ENCODE measurements around the gene ADGRB2. TPM values are rescaled to one million over a fixed set of nuclear protein-coding genes. Genes with fewer than 3 reads are reported as not detected.

The ADGRB2 gene
- total RNA-seq, 1 experiment from 2014 or later = 12.3 TPM

DNA sequence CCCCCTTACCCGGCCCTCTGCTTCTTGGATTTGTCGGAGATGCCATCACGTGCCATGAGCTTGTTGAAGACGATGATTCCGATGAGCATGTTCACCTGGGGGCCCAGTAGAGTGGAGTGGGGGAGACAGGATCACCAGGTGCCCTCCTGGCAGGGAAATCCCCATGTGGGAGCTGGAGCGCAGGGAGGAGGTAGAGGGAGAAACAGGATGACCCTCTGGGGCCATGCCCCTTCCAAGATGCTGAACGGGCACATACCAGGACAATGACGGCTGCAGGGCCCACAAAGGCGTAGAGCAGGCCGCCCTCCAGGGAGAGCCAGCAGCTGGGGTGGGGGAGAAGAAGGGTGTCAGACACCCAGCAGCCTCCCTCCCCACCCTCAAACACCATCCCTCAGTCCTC, 28.6 kb downstream of the ADGRB2 start:
- Histone ChIP-seq H4K20me1 (ENCODE audit: low read length) (no peaks in the 10 kb centered on the region), H3K4me2 (ENCODE audit: low read length) (no peak overlapping the region), H3K27me3 (ENCODE audit: low read length) (no peaks in the 10 kb centered on the region), H3K9ac (ENCODE audit: low read length) (no peak overlapping the region), H3K9me3 (ENCODE audit: low read length) (no peaks in the 10 kb centered on the region), H2AFZ (ENCODE audit: low read length) (no peak overlapping the region), H3K36me3 (ENCODE audit: low read depth, low read length) (no peaks in the 10 kb centered on the region), H3K27ac (ENCODE audit: low read length) (no peak overlapping the region), H3F3A (ENCODE audit: low read length, unreplicated experiment) (no peaks in the 10 kb centered on the region), H3K9me2 (replicated peaks; ENCODE audit: low read length) (no peaks in the 10 kb centered on the region), H3K4me3 (ENCODE audit: low read length) (no peak overlapping the region), H3K4me1 (ENCODE audit: insufficient read depth, low read length) (no peaks in the 10 kb centered on the region), H3K79me2 (ENCODE audit: low read length) (no peaks in the 10 kb centered on the region)
- CTCF ChIA-PET = no interaction called here
- TF ChIP-seq EZH2 (IDR thresholded peaks at IDR 0.05; ENCODE audit: low read length, unreplicated experiment) (no peak), EZH2phosphoT487 (IDR thresholded peaks at IDR 0.05; ENCODE audit: borderline replicate concordance, low read length) (no peak)
- TF ChIP-seq, protein P1, sequence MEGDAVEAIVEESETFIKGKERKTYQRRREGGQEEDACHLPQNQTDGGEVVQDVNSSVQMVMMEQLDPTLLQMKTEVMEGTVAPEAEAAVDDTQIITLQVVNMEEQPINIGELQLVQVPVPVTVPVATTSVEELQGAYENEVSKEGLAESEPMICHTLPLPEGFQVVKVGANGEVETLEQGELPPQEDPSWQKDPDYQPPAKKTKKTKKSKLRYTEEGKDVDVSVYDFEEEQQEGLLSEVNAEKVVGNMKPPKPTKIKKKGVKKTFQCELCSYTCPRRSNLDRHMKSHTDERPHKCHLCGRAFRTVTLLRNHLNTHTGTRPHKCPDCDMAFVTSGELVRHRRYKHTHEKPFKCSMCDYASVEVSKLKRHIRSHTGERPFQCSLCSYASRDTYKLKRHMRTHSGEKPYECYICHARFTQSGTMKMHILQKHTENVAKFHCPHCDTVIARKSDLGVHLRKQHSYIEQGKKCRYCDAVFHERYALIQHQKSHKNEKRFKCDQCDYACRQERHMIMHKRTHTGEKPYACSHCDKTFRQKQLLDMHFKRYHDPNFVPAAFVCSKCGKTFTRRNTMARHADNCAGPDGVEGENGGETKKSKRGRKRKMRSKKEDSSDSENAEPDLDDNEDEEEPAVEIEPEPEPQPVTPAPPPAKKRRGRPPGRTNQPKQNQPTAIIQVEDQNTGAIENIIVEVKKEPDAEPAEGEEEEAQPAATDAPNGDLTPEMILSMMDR (conservative IDR thresholded peaks at IDR 0.05; ENCODE audit: low read depth, low read length) = no peak
- intact Hi-C loops (cut with micrococcal nuclease) = no loop called here
- no peak for DNase-seq
- POLR2A ChIA-PET (ENCODE audit: unreplicated experiment) = no interaction called here
- no peak for ATAC-seq
- no TSS peak for BruUV-seq (replicated peaks)

DNA sequence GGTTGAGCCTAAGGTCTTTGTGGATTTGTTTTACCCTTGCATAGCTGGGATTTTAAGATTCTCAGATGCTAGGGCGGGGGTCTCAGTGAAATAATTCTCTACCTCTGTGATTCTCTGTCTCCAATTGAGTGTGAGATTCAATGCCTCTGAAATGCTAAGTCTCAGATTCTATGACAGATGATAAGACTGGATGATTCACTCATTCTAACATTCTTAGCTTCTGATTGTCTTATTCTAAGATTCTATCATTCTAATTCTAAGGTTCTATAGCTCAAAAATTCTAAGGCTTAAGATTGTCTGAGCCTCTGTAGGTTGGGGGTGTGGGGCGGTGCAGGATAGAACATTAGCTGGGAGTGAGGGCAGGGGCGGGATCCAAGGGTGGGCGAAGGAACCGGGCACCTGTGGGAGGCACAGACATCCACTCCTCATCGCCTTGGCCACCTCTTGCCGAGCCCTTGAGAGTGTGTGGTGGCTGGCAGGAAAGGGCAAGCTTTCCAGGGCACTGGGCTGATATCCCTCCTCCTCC, 29.5 kb downstream of the ADGRB2 start:
- no peak overlapping the region for H2AFZ ChIP-seq (ENCODE audit: low read length)
- BruUV-seq (replicated peaks) = no TSS peak
- no peak overlapping the region for H3K9ac ChIP-seq (ENCODE audit: low read length)
- ChIA-PET CTCF (no interaction called here), POLR2A (ENCODE audit: unreplicated experiment) (no interaction called here)
- TF ChIP-seq EZH2phosphoT487 (IDR thresholded peaks at IDR 0.05; ENCODE audit: borderline replicate concordance, low read length) (no peak), EZH2 (IDR thresholded peaks at IDR 0.05; ENCODE audit: low read length, unreplicated experiment) (no peak)
- TF ChIP-seq, protein P1 (conservative IDR thresholded peaks at IDR 0.05; ENCODE audit: low read depth, low read length) = no peak
- no peaks in the 10 kb centered on the region for H3K36me3 ChIP-seq (ENCODE audit: low read depth, low read length)
- no peaks in the 10 kb centered on the region for H4K20me1 ChIP-seq (ENCODE audit: low read length)
- no peak overlapping the region for H3K4me2 ChIP-seq (ENCODE audit: low read length)
- H3K27me3 ChIP-seq (ENCODE audit: low read length) = no peaks in the 10 kb centered on the region
- no peaks in the 10 kb centered on the region for H3K4me1 ChIP-seq (ENCODE audit: insufficient read depth, low read length)
- intact Hi-C loops (cut with micrococcal nuclease) = no loop called here
- no peaks in the 10 kb centered on the region for H3K9me3 ChIP-seq (ENCODE audit: low read length)
- no peaks in the 10 kb centered on the region for H3K9me2 ChIP-seq (replicated peaks; ENCODE audit: low read length)
- H3K27ac ChIP-seq (ENCODE audit: low read length) = no peak overlapping the region
- H3K79me2 ChIP-seq (ENCODE audit: low read length) = no peaks in the 10 kb centered on the region
- no peak for DNase-seq
- no peaks in the 10 kb centered on the region for H3F3A ChIP-seq (ENCODE audit: low read length, unreplicated experiment)
- H3K4me3 ChIP-seq (ENCODE audit: low read length) = no peak overlapping the region
- no peak for ATAC-seq

DNA sequence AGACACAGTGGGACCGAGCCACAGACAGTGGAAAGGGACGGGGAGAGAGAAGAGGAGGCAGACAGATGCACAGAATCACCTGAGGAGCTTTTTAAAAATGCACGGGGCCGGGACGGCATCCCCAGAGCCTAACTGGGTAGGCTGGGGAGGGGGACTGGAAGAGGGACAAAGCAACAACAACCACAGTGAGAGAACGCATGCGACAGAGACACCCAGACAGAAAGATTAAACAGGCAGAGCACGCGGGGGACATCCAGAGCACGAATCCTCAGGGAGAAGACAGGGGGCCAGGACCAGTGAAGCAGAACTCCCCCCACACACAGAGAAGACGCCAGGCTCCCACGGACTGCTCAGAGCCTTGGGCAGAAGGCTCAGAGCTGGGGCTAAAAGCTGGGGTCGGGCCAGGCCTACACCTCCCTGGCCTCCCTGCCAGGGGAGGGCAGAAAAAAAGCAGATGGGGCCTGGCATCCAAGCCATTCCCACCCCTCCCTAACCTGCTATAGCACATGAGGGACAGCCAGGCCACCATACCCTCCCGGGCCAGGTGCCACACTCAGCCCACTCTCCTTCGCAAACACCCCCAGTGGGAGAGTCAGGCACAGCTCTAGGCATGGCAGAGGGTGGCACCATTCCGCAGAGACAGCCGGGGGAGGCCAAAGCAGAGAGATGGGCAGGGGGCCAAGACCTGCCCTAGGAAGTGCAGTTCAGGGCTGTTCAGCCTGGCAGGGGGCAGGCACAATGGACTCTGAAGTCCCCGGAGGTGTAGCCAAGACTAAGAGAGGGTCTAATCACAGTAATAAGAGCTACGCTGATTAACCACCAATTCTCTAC, 30.5 kb downstream of the ADGRB2 start:
- H3K27me3 ChIP-seq (ENCODE audit: low read length) = no peaks in the 10 kb centered on the region
- ATAC-seq (no peak), DNase-seq (no peak)
- POLR2A ChIA-PET (ENCODE audit: unreplicated experiment) = no interaction called here
- no peaks in the 10 kb centered on the region for H3K4me1 ChIP-seq (ENCODE audit: insufficient read depth, low read length)
- intact Hi-C loops (cut with micrococcal nuclease) = no loop called here
- no peak overlapping the region for H3K4me2 ChIP-seq (ENCODE audit: low read length)
- no peak overlapping the region for H3K4me3 ChIP-seq (ENCODE audit: low read length)
- H3K36me3 ChIP-seq (ENCODE audit: low read depth, low read length) = no peaks in the 10 kb centered on the region
- no TSS peak for BruUV-seq (replicated peaks)
- no peaks in the 10 kb centered on the region for H3K9me3 ChIP-seq (ENCODE audit: low read length)
- CTCF ChIA-PET = no interaction called here
- H3K79me2 ChIP-seq (ENCODE audit: low read length) = no peaks in the 10 kb centered on the region
- H3K27ac ChIP-seq (ENCODE audit: low read length) = no peak overlapping the region
- H3K9me2 ChIP-seq (replicated peaks; ENCODE audit: low read length) = no peaks in the 10 kb centered on the region
- no peaks in the 10 kb centered on the region for H3F3A ChIP-seq (ENCODE audit: low read length, unreplicated experiment)
- no peaks in the 10 kb centered on the region for H4K20me1 ChIP-seq (ENCODE audit: low read length)
- TF ChIP-seq EZH2phosphoT487 (IDR thresholded peaks at IDR 0.05; ENCODE audit: borderline replicate concordance, low read length) (no peak), EZH2 (IDR thresholded peaks at IDR 0.05; ENCODE audit: low read length, unreplicated experiment) (no peak)
- TF ChIP-seq, protein P1 (conservative IDR thresholded peaks at IDR 0.05; ENCODE audit: low read depth, low read length) = no peak
- no peak overlapping the region for H3K9ac ChIP-seq (ENCODE audit: low read length)
- no peak overlapping the region for H2AFZ ChIP-seq (ENCODE audit: low read length)
